Amniotic stem cell (primary cell): ENCODE results near the gene SRP68.

Experiments
- DNase-seq: peaks from one replicate; lab custom pipeline; 2025; lab: John Stamatoyannopoulos, UW

SRP68 gene

GRCh38 chr17:75998327-75998795 lies 74.0 kb downstream of the SRP68 start:
- DNase-seq = no peak

GRCh38 chr17:75996665-75997590 lies 75.4 kb downstream of the SRP68 start:
- no peak for DNase-seq

- DNase-seq = no peak
These were observed 76.9 kb downstream of the SRP68 start for GRCh38 chr17:75995385-75995925.

GRCh38 chr17:75994802-75995370 lies 77.4 kb downstream of the SRP68 start:
- no peak for DNase-seq

GRCh38 chr17:75991396-75991795 lies 80.9 kb downstream of the SRP68 start:
- DNase-seq = no peak
